ENCODE measurements around the gene TIMP4. TPM values are rescaled to one million over a fixed set of nuclear protein-coding genes. Genes with fewer than 3 reads are reported as not detected.

Gene TIMP4
- polyA plus RNA-seq, 4 donors, result 0.98 to 1.1 (median 1.1) TPM

DNA sequence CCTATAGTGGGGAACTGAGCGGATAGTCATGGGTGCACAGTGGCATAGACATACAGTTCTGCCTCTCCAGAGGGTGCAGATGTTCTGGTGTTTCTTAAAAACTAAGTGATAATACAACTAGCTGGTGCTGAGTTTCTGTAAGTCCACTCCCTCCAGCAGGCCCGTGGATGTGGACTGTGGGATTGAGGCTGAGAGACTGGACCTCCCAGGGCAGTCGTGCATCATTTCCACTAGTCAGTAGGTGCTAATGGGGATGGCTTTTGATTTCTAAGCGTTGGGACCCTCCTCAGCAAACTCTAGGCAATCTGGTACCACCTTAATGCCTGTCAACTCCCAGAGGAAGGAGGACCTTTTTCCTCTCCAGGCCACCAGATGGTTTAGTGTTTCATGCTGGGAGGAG lies 27.3 kb upstream of the TIMP4 start:
- no peak for DNase-seq (ENCODE audit: low read depth in 4 of 4, low spot score in 3 of 4)

DNA sequence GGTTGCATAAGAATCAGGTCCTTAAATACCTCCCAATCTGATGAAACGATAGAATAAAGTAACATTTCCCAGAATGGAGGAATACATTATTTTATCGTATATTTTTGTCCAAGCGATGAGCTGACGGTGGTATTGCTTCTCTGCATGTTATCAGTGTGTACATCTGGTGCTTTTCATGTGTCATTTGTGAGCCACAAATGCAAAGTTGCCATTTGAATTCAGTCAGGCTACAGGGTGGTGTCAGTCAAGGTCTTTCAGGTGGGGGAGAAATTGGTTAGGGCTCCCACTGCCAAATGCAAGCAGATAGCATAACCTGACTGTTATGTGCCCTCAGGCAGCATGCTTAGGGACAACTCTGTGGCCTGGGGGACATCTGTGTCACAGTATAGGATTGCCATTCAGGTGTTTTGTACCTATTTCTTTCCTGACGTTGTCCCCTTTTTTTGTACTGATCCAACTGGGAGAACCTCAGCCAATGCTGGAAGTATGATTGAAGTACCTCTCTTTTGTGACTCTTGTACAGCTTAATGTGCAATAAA lies 26.5 kb upstream of the TIMP4 start:
- no peak for DNase-seq (ENCODE audit: low read depth in 4 of 4, low spot score in 3 of 4)

DNA sequence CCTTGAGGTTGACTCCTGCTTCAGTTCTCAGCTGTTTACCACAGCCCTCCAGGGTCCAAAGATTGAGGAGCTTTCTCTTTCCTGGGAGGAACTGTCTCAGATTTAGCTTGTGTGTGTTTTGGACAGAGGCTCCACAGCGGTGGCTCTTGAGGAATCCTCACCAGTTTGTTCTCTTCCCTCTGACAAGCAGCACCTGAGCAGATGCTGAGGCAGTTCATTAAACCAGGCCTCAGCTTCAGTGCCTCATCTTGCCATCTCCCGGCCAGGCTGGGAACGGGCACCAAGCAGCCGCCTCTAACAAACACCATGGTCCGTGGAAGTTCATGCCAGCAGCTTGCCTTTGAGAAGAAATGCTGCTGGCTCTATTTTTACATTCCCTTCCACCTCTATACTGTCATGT lies 25.8 kb upstream of the TIMP4 start:
- no peak for DNase-seq (ENCODE audit: low read depth in 4 of 4, low spot score in 3 of 4)

DNA sequence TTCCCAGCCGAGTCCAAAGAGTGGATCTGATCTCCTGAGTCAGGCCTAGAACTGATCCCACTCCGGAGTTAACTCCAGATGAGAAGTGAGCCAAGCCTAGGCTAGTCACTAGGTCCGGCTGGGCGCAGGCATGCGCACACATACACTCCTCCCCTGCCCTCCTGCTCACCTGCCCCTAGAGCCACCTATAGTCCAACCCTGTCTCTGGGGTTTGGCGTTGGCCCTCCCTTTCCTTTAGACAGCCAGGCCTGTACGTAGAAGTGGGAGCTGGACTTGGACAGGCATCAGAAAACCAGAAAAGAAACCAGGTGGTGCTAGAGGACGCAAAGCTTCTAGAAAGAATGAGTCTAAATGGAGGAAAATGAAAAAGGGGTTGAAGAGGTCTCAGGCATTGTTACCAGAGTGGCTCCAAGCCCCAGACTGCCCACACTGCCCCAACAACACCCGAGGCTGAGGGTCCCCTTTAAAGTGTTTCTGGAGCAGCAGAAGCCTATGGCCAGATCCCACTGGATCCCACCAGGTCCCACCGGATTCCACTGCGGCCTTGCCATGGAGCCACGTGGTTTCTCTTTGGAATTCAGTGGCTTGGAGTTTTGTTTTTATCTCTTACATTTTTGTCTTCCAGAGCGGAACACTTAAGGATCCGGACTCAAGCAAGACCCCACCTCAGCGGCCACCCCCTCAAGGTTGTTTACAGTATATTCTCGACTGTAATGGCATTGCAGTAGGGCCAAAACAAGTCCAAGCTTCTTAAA lies 24.2 kb upstream of the TIMP4 start:
- DNase-seq (ENCODE audit: low read depth in 4 of 4, low spot score in 3 of 4), result no peak

DNA sequence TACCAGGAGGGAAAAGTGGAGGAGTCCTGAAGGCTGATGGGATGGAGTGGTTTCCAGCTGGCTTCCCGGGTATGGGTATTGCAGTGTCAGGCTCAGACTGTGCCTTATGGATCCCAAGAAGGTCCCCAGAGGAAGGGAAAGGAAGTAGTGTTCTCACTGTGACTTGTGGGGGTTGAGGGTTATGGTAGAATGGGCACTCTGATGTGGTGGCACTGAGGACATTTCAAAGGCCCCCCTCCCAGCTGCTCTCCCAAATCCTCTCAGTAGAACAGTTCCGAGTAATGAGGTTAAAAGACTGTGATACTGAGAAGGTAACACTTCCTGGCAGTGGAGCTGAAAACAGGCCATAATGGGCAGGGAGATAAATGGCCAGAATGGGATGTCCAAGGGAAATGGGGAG lies 23.1 kb upstream of the TIMP4 start:
- DNase-seq (ENCODE audit: low read depth in 4 of 4, low spot score in 3 of 4), result no peak

DNA sequence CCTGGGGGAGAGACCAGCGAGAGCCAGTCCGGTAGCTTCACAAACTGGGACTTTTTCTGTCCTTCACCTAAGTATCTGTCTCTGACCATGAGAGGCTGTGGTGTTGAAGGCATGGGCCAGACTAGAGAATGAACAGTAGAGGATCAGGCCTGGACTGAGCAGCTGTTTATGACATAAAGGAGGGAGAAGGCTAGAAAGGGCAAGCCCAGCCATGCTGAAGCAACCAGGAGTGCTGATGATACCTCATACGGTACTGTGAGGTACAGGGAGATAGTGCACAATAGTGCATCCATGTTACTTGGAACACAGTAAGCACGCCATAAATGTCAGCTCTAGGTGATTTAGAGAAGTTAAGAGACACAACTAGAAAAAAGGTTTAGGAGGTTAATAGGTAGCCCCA lies 22.6 kb upstream of the TIMP4 start:
- no peak for DNase-seq (ENCODE audit: low read depth in 4 of 4, low spot score in 3 of 4)

DNA sequence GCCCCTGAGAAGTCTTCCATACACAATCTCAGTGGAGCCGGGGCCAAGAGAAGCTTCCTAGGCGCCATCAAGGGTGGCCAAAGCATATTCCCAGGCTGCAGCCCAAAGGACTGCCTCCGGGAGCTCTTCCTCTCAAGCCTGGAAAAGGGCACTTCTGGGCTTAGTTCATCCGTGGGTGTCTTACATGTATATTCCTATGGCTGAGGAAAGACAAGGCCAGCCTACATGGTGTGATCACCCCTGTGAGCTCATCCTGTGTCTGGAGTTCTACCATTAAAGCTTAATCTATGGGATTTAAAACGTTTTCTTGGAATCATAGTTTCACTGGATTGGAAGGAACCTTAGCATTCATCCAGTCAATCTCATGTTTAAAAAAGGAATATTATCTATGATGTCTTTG lies 21.9 kb upstream of the TIMP4 start:
- no peak for DNase-seq (ENCODE audit: low read depth in 4 of 4, low spot score in 3 of 4)

DNA sequence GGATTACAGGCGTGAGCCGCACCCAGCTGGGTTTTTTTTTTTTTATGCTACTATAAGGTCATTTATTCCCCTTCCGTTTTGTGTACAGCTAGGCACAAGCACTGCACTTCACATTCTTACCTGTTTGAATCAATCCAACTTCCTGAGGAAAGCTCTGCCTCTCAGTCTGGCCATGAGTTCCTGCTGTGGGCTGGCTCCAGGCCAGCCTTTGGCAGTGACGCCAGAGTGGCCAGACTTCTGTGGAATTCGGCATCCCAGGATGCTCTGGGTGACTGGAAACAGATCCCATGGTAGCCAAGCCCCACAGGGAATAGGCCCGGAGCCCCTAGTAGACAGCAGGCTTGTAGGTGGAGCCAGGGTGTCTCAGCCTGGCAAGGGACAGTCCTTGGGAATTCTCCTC lies 21.5 kb upstream of the TIMP4 start:
- no peak for DNase-seq (ENCODE audit: low read depth in 4 of 4, low spot score in 3 of 4)

DNA sequence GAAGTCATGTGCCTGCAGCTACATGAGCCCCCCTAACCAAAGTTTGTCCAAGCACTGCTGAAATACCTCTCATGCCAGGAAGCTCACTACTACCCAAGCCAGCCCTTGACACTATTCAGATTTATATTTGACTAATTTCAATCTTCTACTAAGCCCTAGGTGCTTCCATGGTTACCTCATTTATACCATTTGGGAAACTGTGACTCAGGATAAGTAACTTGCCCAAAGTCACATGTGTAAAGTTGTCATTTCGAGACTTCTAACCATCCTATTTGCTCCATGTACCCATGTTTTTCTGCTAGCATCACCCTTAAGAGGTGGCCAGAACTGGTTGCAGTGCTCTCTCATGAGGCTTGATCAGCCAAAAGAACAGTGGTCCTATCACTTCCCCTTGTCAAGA lies 20.7 kb upstream of the TIMP4 start:
- no peak for DNase-seq (ENCODE audit: low read depth in 4 of 4, low spot score in 3 of 4)

DNA sequence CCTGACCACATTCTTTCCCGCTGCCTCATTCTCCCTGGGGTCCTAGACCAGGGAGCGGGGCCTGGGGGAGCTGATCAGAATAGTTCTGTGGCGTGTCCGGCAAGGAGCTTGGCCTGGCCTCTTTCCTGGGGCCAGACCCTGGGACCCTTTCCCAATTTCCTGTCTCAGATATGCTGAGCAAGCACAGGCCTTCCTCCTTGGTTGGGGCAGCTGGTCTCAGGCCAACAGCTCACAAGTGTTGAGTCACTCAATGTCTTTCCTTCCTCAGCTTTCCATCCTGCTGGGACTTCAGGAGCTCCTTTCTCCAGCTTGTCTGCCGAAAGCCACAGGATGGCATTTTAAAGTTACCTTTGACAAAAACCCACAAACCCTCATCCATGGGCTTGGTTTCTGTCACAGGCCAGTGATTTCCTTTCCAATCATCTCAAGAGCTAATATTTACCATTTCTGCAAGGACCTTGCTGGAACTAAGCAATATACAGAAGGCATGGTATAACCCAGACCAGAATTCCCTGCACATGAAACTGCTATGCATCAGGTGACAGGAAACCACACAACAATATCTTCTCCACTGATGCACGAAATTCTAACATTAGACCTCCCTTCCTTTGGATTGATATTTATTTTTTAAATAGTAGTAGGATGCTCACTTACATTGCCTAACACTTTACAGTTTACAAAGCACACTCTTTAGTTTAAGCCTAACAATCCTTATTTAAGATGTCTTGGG lies 19.5 kb upstream of the TIMP4 start:
- DNase-seq (ENCODE audit: low read depth in 4 of 4, low spot score in 3 of 4), result no peak

DNA sequence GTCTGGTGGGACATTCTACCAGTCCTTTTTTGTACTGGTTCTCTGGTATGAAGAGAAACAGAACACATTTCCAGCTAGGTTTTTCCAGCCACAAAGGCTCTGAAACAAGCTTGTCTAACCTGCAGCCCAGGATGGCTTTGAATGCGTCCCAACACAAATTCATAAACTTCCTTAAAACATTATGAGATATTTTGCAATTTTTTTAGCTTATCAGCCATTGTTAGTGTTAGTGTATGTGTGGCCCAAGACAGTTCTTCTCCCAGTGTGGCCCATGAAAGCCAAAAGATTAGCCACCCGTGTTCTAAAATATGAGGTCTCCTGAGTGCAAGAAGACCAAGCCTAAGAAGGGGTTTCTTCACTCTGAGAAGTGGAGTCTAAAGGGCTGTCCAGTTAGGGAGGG lies 18.4 kb upstream of the TIMP4 start:
- no peak for DNase-seq (ENCODE audit: low read depth in 4 of 4, low spot score in 3 of 4)

DNA sequence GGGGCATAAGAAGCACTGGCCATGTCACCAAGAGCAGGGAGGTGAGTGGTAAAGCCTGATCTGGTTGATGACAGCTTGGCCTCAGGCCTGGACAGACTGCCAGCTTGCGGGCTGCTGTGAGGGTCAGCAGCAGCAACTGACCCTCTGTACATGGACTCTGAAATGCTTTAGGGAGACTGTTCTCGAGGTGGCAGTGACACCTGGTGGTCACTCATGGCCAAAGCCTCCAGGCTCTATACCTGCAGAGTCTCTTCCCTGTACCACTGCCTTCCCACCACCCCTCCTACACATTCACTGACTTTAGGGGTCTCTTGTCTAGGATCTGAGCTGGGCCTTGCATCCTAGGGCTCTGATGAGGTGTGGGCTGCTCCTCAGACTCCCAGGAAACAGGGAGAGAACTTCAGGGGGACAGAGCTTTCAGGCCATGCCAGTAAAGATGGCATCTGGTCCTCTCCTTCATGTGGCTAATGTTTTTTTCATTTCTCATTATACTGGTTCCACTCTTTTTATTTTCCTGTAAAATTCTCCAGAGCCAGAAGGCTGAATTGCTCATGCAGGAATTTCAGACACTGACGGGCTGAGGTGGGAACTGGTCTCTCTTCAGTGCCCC lies 17.2 kb upstream of the TIMP4 start:
- DNase-seq (ENCODE audit: low read depth in 4 of 4, low spot score in 3 of 4), result no peak

DNA sequence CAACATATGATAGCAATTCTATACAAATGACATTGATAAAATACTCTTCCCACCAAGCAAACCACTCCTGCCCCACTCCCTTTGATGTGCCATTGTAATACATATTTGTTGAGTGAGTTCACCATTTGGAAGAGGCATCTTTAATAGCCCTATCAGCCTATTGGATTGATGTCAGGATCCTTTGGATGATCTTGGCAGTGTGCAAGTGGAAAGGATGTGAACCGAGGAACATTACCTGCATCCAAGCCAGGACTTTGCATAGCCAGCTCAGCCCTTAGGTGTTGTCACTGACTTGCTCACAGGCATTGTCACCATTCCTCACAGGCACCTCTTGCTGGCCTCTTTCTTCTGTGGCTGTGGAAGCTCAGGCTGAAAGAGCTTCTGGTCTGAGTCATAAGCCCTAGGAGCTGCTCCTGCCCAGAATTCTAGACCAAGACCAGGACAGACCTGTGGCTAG lies 16.5 kb upstream of the TIMP4 start:
- DNase-seq (ENCODE audit: low read depth in 4 of 4, low spot score in 3 of 4), result no peak

DNA sequence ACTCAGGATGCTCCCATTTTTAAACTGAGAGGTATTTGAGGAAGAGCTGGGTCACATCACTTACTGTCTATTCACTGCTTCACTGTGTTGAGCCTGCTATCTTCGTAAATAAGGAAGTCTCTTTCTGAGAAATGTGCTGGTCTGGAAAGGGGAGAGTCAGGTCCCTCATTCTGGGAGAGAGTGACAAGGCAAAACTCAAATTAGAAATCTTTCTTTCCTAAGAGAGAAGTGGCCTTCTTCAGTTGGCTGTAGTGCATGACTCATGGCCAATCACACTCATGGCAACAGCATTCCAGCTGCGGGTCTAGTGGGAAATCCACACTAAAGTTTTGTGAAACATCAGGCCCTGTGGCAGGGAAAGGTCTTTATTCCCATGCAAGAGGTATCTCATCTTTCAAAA lies 11.5 kb upstream of the TIMP4 start:
- DNase-seq (ENCODE audit: low read depth in 4 of 4, low spot score in 3 of 4), result no peak

DNA sequence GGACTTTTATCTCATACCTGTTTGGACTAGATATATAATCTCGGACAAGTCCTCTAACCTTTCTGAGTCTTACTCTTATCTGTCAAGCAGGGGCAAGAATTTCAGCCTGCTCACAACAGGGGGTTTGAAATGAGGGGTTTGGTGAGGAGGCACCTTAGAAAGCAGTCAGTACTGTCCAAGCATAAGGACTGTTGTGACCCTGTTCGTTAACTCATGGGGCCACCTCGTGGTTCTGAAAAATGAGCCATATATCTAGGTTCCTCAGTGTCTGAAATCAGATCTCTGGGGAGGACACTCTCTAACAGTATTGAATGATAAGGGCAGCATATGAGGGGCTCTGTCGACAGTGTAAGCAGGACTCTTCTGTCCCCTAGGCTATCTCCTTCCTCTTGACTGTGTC lies 7.2 kb upstream of the TIMP4 start:
- no peak for DNase-seq (ENCODE audit: low read depth in 4 of 4, low spot score in 3 of 4)

DNA sequence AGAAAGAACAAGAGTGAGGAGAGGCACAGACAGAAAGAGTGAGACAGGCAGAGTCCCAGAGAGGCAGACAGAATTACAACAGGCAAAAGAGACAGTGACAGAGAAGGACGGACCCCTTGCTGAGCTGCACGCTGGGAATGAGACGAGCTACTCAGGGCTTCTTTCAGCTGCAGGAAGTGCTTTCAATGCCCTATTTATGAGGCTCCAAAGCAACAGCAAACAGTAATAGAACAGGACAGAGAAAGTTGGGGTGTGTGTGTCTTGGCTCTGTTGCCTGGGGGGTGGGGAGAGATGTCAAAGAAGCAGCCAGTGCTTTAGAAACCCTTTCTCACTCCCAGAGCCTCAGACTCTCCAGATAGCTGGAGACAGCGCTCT lies 502 bp upstream of the TIMP4 start:
- DNase-seq (ENCODE audit: low read depth in 4 of 4, low spot score in 3 of 4), result no peak

DNA sequence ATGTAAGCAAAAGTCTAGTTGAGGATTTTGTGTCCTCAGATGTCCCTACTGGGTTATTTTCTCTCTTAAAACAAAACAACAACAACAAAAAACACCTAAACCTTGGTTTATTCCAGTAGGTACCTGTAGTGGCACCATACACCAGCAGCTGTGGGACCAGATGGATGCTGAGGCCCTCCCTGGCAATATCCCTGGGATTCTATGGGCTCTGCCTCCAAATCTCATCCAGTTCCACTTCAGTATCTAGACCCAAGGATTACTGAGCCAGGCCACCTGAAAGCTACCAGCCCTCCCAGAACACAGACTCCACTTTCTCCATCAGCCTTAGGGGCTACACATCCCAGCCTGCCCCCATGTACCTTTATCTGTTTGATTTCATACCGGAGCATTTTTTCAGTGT lies 1.7 kb downstream of the TIMP4 start:
- DNase-seq (ENCODE audit: low read depth in 4 of 4, low spot score in 3 of 4), result no peak

DNA sequence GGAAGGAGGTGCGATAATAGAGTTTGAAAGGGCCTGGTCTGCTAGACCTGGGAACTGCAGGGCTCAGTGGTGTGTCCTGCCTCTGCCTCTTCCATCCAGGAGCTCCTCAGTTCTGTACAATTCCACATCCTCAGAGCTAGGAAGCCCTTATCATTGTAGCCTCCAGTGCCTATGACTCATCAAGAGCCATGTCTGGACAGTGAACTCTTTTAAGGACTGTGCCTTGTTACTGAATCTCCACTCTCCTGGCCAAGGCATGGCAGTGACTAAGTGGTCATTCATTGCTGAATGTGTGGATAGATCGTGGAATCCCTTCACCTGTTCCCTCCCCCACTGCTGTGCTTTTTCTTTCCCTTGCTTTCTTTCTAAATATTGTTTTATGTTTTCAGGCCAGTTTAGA lies 2.9 kb downstream of the TIMP4 start:
- DNase-seq (ENCODE audit: low read depth in 4 of 4, low spot score in 3 of 4), result no peak

DNA sequence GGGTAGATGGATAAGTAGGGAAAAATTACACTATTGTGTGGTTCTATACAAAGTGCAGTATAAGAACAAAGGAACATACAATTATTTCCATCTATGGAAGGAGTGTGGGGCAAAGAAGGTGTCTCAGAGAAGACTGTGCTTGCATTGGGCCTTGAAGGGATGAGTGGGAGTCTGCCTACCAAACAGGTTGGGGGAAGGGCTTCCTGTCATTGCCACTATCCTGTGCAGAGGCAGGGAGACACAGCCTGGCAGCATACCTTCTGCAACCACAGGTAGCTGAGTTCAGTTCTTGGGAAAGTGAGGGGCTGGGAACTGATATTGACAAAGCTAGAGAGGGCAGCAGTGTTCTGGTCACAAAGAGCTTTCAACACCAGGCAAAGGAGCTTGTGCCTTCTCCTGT lies 3.4 kb downstream of the TIMP4 start:
- DNase-seq (ENCODE audit: low read depth in 4 of 4, low spot score in 3 of 4), result no peak

DNA sequence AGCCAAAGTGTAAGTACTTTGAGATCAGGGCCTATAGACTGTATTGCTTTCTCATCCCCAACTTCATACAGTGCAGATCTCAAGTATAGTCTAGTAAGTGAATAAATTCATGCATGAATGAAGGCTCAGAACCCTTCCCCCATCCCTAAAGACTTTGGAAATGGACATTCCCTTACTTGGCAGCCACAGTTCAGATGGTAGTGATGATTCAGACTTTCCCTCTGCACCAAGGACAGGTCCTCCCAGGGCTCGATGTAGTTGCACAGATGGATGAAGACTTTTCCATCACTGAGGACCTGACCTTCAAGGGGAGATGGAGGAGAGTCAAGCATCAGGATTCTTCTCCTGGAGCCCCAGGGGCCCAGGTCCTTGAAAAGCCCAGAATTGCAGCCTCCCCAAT lies 4.6 kb downstream of the TIMP4 start:
- DNase-seq (ENCODE audit: low read depth in 4 of 4, low spot score in 3 of 4), result no peak

DNA sequence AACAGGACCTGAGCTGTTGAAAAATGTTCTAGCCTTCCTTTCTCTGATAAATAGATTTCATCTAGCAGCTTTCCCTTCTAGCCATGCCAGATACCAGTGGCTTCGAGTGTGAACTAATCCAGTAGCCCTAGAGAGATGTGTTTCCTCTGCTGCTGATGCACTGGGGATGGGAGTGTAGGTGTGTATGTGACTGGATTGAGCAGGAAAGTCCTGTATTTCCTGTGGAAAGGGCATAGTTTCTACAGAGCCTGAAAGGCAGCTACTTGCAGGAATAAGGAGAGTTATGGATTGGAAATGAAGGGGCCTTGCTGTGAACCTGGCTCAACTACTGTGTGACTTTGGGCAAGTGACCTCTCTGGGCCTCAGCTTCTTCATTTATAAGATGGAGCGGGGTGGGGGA lies 8.6 kb downstream of the TIMP4 start:
- DNase-seq (ENCODE audit: low read depth in 4 of 4, low spot score in 3 of 4), result no peak

DNA sequence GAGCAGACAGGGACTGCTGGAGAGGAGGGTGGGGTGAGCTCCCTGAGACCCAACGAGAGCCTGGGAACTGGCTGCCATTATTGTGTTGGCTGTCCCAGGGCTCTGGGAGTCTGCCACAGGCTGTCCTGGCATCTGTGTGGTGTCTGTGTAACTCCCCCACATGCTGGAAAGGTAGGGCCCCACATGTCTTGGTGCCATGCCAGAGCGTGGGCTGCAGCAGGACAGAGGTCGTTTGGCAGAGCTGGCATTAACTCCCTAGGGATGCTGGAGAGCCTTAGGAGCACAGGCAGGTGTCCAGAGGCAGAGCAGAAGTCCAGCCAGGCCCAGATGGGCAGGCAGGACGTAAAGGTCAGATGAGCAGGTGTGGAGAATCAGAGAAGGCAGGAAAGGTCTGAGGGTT lies 9.7 kb downstream of the TIMP4 start:
- DNase-seq (ENCODE audit: low read depth in 4 of 4, low spot score in 3 of 4), result no peak

Data from right renal pelvis (tissue), 4 donors.